Muscle of leg (tissue), 11 donors: ENCODE data around the gene CHID1. TPM values are rescaled to one million over a fixed set of nuclear protein-coding genes. Genes with fewer than 3 reads are reported as not detected.

Source experiments
- DNase-seq: peaks from one replicate; pipeline ENCODE4 v3.0.0; 2013
- H3K27ac ChIP-seq: one replicate; pipeline ENCODE4 v1.5.1; 2013; ENCODE audit warnings: mild to moderate bottlenecking, low read length, control low read depth
- H3K27me3 ChIP-seq: one replicate; pipeline ENCODE4 v1.6.1; 2013; ENCODE audit warnings: low read length; ENCODE audit not compliant: control insufficient read depth, insufficient read depth
- H3K36me3 ChIP-seq: one replicate; pipeline ENCODE4 v1.6.1; 2013; ENCODE audit warnings: low read length; ENCODE audit not compliant: control insufficient read depth, insufficient read depth
- H3K4me1 ChIP-seq: one replicate; pipeline ENCODE4 v1.6.1; 2013; ENCODE audit warnings: low read length; ENCODE audit not compliant: control insufficient read depth, insufficient read depth
- H3K4me3 ChIP-seq: one replicate; pipeline ENCODE4 v1.5.1; 2013; ENCODE audit warnings: low read length, control low read depth
- H3K9me3 ChIP-seq: replicated peaks from 2 replicates; pipeline ENCODE4 v1.6.1; 2013; ENCODE audit warnings: low read depth, low read length; ENCODE audit not compliant: control insufficient read depth
- WGBS: methylation state at CpG from one replicate; pipeline ENCODE4 v1.1.5; 2013; ENCODE audit warnings: missing lambda C conversion rate; ENCODE audit not compliant: insufficient coverage; 5-methylcytosine and 5-hydroxymethylcytosine counted together
- polyA plus RNA-seq, 8 donors: library from polyadenylated mRNA; unstranded; fragments of 120-200 nt; gene quantifications; one replicate each; pipeline versions ENCODE4 v1.2.1 to v1.2.3, GENCODE V29; 2013; ENCODE audit warnings: inconsistent platforms in 1 of 8, low replicate concordance in 1 of 8; ENCODE audit not compliant: insufficient read length in 8 of 8, insufficient read depth in 1 of 8
- total RNA-seq: library from RNA; stranded (reverse); fragments of 120-200 nt; gene quantifications from one replicate; pipeline ENCODE4 v1.2.4, GENCODE V29; 2013

Gene CHID1
- total and polyA plus RNA-seq, 9 donors, result 30.5 to 77.4 (median 65.4) TPM

DNA sequence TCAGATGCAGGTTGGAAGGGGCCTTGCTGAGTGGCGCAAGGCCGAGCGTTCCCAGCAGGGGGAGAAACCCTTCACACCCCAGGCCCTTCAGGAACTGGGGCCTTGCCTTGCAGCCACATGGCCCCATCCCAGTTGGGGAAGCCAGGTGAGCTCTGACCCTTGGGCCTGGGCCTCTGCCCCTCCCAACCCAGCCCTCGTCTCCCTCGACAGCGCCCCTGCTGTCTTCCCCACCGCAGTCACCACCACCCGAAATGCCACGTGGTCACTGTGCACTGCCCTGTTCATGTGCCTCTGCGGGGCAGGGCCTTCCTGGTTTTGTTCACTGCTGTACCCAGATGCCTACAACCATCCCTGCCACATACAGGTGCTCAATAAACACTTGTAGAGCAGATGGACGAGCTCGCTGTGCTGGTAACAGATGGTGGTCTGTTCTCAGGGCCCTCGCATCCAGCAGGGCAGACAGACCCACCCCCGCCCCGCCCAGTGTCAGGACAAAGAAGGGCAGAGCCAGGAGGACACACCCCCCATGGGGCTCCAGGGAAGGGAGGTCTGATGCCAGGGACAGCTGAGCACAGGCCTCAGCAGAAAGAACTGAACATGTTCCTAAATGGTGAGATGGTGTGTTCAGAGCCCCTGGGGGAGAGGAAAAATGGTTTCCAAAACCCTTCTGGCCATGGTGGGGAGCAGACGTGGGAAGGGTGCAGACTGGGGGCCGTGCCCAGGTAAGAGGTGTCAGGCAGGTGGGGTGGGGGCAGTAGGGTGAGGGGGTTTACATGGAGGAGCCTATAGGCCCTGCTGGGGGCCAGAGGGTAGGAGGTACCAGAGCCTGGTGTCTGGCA, 72.0 kb downstream of the CHID1 start:
- WGBS, result 52% methylated on average over 16 of the region's 17 CpGs
- no peak for DNase-seq
- no peaks in the 10 kb centered on the region for H3K27me3 ChIP-seq
- no peak overlapping the region for H3K4me3 ChIP-seq
- H3K36me3 ChIP-seq, result peaks cover 65% of the 10 kb centered on the region
- H3K4me1 ChIP-seq, result peaks cover 61% of the 10 kb centered on the region
- peak overlapping the region; percentile 71 for H3K27ac ChIP-seq
- H3K9me3 ChIP-seq, result no peaks in the 10 kb centered on the region

DNA sequence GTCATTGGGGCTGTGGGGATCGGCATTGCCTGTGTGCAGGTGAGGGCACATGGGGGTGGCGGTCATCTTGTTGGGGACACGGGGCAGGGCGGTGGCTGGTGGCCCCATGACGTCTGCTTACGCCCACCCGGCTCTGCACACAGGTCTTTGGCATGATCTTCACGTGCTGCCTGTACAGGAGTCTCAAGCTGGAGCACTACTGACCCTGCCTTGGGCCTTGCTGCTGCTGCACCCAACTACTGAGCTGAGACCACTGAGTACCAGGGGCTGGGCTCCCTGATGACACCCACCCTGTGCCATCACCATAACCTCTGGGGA, 72.7 kb downstream of the CHID1 start:
- Histone ChIP-seq H3K27me3 (no peaks in the 10 kb centered on the region), H3K9me3 (no peaks in the 10 kb centered on the region), H3K36me3 (peaks cover 65% of the 10 kb centered on the region), H3K4me3 (no peak overlapping the region), H3K4me1 (peaks cover 56% of the 10 kb centered on the region), H3K27ac (no peak overlapping the region)
- DNase-seq, result no peak
- WGBS, result 95% methylated on average over 4 of the region's 8 CpGs

DNA sequence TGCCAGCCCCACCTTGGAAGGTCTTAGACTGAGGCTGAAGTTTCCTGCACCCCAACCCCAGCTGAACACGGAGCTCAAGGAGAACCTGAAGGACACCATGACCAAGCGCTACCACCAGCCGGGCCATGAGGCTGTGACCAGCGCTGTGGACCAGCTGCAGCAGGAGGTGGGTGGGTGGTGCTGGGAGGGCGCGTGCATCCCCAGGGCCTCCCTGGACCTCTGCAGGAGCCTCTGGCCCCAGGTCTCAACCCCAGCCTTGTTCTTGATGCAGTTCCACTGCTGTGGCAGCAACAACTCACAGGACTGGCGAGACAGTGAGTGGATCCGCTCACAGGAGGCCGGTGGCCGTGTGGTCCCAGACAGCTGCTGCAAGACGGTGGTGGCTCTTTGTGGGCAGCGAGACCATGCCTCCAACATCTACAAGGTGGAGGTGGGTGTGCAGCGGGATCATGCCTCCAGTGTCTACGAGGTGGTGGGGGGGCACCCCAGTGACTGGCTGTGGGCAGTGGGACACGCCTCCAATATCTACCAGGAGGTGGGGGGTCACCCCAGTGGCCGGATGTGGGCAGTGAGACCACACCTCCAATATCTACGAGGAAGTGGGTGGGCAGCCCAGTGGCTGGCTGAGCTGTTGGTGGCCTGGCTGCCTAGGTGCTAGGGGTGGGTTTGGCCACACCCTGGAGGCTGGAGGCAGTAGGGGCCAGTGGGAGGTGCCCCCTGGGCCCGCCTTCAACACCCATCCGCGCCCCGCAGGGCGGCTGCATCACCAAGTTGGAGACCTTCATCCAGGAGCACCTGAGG, 73.2 kb downstream of the CHID1 start:
- DNase-seq, result no peak
- Histone ChIP-seq H3K27me3 (no peaks in the 10 kb centered on the region), H3K27ac (no peak overlapping the region), H3K4me1 (peaks cover 58% of the 10 kb centered on the region), H3K4me3 (no peak overlapping the region), H3K9me3 (no peaks in the 10 kb centered on the region), H3K36me3 (peaks cover 65% of the 10 kb centered on the region)
- 87% methylated on average over 10 of the region's 22 CpGs for WGBS

DNA sequence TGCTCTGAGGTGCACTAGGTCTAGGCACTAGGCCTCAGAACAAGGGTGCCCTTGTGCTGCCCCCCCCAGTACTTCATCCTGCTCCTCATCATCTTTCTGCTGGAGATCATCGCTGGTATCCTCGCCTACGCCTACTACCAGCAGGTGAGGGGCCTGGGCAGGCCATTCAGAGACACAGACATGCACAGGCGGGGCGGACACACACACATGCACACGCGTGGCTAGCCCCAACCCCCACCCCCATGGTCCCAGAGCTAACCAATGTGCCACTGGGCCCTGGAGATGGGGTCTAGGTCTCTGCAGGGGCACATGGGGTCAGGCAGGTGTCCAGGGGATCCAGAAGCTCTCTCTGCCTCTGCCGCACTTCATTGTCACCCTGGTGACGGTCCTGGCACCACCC, 73.9 kb downstream of the CHID1 start:
- DNase-seq, result no peak
- no peaks in the 10 kb centered on the region for H3K9me3 ChIP-seq
- peaks cover 65% of the 10 kb centered on the region for H3K36me3 ChIP-seq
- H3K4me1 ChIP-seq, result peaks cover 63% of the 10 kb centered on the region
- 81% methylated on average over 8 of the region's 9 CpGs for WGBS
- H3K4me3 ChIP-seq, result no peak overlapping the region
- no peak overlapping the region for H3K27ac ChIP-seq
- H3K27me3 ChIP-seq, result peaks cover 3% of the 10 kb centered on the region

DNA sequence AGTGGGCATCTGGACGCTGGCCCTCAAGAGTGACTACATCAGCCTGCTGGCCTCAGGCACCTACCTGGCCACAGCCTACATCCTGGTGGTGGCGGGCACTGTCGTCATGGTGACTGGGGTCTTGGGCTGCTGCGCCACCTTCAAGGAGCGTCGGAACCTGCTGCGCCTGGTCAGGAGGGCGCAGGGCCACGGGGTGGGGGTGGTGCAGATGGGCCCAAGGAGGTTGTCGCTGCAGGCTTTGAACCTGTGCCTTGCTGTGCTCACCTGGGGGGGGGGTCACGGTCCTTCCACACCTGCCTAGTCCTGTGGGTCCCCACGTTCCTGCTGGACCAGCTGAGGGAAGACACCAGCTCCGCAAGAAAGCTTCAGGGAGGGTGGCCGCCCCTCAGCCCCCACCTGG, 74.3 kb downstream of the CHID1 start:
- H3K9me3 ChIP-seq, result no peaks in the 10 kb centered on the region
- H3K4me3 ChIP-seq, result no peak overlapping the region
- WGBS, result 90% methylated on average over 7 of the region's 14 CpGs
- H3K27ac ChIP-seq, result no peak overlapping the region
- peaks cover 63% of the 10 kb centered on the region for H3K4me1 ChIP-seq
- no peak for DNase-seq
- peaks cover 8% of the 10 kb centered on the region for H3K27me3 ChIP-seq
- H3K36me3 ChIP-seq, result peaks cover 64% of the 10 kb centered on the region

DNA sequence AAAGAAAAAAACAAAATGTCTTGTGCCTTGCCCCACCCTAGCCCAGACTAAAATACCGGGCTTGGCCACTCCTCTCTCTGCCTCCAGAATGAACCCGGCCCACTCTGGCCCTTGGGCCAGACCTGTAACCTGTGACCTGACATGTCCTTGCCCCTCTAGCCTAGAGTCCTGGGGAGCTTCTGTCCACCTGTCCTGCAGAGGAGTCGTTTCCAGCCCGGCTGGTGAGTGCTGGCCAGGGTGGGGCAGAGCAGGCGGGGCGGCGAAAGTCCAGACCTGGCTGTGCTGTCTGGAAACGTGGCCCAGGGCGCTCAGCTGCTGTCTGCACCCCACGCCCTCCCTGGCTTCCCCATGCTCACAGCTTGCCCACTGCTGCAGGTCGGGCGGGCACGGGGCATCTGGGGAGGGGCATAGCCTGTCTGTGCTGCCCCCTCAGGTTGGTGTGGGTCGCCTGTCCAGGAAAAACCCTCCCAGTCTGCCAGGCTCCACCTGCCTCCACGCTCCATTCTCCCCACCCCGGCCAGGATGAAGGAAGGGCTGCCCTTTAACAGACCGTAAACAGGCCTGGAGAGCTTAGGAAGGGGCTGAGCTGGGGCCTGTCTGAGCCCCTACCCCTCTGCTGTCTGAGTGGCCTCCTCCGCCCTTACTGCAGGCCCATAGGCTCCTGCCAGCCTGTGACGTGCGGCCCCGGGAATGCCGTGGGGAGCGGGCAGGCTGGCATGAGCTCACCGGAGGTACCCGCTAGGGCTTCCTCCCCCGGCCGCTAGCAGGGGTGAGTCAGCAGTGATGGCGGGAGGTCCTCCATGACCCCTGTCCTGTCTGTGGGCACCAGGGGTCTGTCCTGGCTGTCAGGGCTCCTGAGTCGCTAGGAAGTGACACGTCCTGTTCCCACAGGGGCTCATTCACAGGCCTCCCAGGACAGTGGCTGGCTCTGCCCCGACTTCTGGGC, 76.0 kb downstream of the CHID1 start:
- H3K36me3 ChIP-seq, result peaks cover 48% of the 10 kb centered on the region
- no peak overlapping the region for H3K4me3 ChIP-seq
- H3K27me3 ChIP-seq, result peaks cover 24% of the 10 kb centered on the region
- peak; percentile 69 for DNase-seq
- H3K9me3 ChIP-seq, result no peaks in the 10 kb centered on the region
- WGBS, result 54% methylated on average over 22 of the region's 31 CpGs
- peaks cover 65% of the 10 kb centered on the region for H3K4me1 ChIP-seq
- H3K27ac ChIP-seq, result peak overlapping the region; percentile 75

DNA sequence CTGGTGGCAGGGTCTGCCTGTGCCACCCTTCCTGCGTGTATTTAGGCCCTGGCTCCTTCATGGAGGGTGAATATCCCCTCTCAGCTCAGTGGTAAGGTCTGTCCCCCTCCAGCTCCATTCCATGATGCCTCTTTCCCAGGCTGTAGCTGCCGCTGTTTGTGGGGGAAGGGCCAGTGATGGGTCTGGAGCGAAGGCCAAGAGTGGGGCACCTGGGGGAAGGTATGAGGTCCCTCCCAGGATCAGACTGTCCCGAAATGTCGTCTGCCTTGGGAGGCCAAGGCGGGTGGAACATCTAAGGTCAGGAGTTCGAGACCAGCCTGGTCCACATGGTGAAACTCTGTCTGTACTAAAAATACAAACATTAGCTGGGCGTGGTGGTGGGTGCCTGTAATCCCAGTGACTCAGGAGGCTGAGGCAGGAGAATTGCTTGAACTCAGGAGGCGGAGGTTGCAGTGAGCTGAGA, 76.7 kb downstream of the CHID1 start:
- peaks cover 66% of the 10 kb centered on the region for H3K4me1 ChIP-seq
- peak overlapping the region; percentile 75 for H3K4me3 ChIP-seq
- H3K27me3 ChIP-seq, result peaks cover 31% of the 10 kb centered on the region
- 50% methylated on average over 1 of the region's 9 CpGs for WGBS
- H3K27ac ChIP-seq, result peak overlapping the region; percentile 59
- H3K36me3 ChIP-seq, result peaks cover 40% of the 10 kb centered on the region
- no peak for DNase-seq
- no peaks in the 10 kb centered on the region for H3K9me3 ChIP-seq

DNA sequence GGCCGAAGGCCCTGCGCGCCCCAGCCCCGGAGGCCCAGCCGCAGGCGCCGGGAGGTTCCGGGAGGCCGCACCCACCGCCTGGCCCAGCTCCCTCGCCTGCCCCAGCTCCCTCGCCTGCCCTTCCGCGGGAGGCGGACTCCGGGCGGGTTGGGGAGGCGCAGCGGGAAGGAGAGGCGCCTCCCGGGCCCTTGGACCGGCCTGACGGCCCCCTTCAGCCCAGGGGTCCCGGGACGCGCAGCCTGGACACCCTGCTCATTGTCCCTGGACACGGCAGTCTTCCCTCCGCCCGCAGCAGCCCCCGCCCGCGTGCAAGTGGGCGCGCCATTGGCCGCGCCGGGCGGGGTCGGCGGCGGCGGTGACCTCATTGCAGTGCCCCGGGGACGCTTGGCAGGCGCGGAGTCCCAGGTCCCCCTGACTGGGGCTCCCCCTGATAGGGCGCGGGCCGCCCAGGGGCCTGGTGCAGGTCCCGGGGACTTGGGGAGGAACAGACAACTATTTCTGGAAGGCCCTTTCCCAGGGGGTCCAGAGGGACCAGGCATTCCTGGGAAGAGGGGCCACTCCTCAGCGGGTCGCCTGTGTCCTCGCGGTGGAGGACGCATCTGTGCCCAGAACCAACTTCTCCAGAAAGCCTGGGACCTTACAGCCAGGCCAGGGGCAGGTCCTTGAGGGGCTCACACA, 77.4 kb downstream of the CHID1 start:
- Histone ChIP-seq H3K36me3 (peaks cover 34% of the 10 kb centered on the region), H3K27me3 (peaks cover 35% of the 10 kb centered on the region), H3K27ac (peak overlapping the region; percentile 74), H3K9me3 (no peaks in the 10 kb centered on the region), H3K4me3 (peak overlapping the region; percentile 75), H3K4me1 (peaks cover 67% of the 10 kb centered on the region)
- 0% methylated on average over 48 of the region's 55 CpGs for WGBS
- DNase-seq, result peak; percentile 70

DNA sequence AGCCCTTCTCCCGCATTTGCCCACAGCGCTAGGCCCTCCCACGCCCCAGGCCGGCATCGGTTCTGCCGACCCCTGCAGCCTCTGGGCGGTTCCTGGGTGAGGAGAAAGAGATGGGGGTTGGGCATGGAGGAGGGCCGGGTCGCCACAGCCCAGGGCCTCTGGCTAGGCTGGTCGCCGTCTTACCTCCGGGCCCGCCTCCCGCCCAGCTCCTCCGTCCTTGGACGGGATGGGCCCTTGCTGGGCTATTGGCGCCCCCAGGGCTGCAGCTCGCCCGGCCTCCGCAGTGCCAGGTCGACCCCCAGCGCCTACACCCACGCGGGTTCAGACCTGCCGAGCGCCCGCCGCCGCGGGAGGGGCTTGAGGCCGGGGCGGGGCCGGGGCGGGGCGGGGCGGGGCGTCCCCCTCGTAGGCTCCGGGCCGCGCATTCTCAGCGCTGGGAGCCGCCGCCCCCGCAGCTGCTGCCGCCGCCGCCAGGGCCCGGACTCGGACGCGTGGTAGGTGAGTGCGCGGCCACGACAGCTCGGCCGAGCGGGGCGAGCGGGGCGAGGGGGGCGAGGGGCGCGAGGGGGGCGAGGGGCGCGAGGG, 78.0 kb downstream of the CHID1 start, which contains the start of gene CD151:
CD151 (plus strand) TSS at position 424 of the 585 bp plus-strand sequence. CDS start 3,118 bp downstream, outside the sequence.
- peak; percentile 81 for DNase-seq
- H3K9me3 ChIP-seq, result no peaks in the 10 kb centered on the region
- H3K4me3 ChIP-seq, result peak within 1 kb of the TSS; percentile 75
- peak within 1 kb of the TSS; percentile 84 for H3K27ac ChIP-seq
- peaks cover 28% of the 10 kb centered on the region for H3K36me3 ChIP-seq
- H3K4me1 ChIP-seq, result peaks cover 69% of the 10 kb centered on the region
- H3K27me3 ChIP-seq, result peaks cover 36% of the 10 kb centered on the region
- under 1% methylated on average over 33 of the region's 67 CpGs for WGBS
